PFSK-1 (cell line): ENCODE data around the gene XYLT1.

Experiments
- FOXP2 ChIP-seq: optimal IDR thresholded peaks from 2 replicates; pipeline ENCODE3; 2011; ENCODE audit warnings: borderline replicate concordance, control low read depth, inconsistent platforms; ENCODE audit not compliant: insufficient read depth; ENCODE audit errors: extremely low read length, extremely low read depth
- POLR2AphosphoS5 ChIP-seq: IDR thresholded peaks from 2 replicates; pipeline ENCODE4 v1.6.1; 2012; ENCODE audit warnings: low read depth, mild to moderate bottlenecking, control low read depth, low read length, moderate library complexity
- SIN3A ChIP-seq: IDR thresholded peaks from 2 replicates; pipeline ENCODE4 v1.6.1; 2012; ENCODE audit warnings: mild to moderate bottlenecking, low read length, moderate library complexity, borderline replicate concordance; ENCODE audit not compliant: insufficient read depth
- TAF1 ChIP-seq: IDR thresholded peaks from 2 replicates; pipeline ENCODE4 v1.6.1; 2012; ENCODE audit warnings: low read length, control low read depth, borderline replicate concordance; ENCODE audit not compliant: insufficient read depth
- TF ChIP-seq, protein P1 (sequence below), 2 experiments: IDR thresholded peaks; 2 replicates each; pipeline versions ENCODE4 v1.6.1 to v1.8.0; 2011 to 2012; ENCODE audit warnings: low read depth in 2 of 2, low read length in 2 of 2, control low read depth in 1 of 2, inconsistent platforms in 1 of 2, mild to moderate bottlenecking in 1 of 2, moderate library complexity in 1 of 2; ENCODE audit not compliant: insufficient read depth in 1 of 2

Gene XYLT1

GRCh38 chr16:17106243-17106791 is 364.4 kb downstream of the XYLT1 start:
- no peak for TF ChIP-seq TAF1
- TF ChIP-seq SIN3A, result no peak
- TF ChIP-seq FOXP2, result no peak
- TF ChIP-seq POLR2AphosphoS5, result no peak
- TF ChIP-seq, protein P1, sequence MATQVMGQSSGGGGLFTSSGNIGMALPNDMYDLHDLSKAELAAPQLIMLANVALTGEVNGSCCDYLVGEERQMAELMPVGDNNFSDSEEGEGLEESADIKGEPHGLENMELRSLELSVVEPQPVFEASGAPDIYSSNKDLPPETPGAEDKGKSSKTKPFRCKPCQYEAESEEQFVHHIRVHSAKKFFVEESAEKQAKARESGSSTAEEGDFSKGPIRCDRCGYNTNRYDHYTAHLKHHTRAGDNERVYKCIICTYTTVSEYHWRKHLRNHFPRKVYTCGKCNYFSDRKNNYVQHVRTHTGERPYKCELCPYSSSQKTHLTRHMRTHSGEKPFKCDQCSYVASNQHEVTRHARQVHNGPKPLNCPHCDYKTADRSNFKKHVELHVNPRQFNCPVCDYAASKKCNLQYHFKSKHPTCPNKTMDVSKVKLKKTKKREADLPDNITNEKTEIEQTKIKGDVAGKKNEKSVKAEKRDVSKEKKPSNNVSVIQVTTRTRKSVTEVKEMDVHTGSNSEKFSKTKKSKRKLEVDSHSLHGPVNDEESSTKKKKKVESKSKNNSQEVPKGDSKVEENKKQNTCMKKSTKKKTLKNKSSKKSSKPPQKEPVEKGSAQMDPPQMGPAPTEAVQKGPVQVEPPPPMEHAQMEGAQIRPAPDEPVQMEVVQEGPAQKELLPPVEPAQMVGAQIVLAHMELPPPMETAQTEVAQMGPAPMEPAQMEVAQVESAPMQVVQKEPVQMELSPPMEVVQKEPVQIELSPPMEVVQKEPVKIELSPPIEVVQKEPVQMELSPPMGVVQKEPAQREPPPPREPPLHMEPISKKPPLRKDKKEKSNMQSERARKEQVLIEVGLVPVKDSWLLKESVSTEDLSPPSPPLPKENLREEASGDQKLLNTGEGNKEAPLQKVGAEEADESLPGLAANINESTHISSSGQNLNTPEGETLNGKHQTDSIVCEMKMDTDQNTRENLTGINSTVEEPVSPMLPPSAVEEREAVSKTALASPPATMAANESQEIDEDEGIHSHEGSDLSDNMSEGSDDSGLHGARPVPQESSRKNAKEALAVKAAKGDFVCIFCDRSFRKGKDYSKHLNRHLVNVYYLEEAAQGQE (IDR thresholded peaks at IDR 0.05; ENCODE audit: insufficient read depth in 1 of 2, low read depth in 2 of 2, low read length in 2 of 2), result no peak

- TF ChIP-seq SIN3A (no peak), FOXP2 (no peak), TAF1 (no peak), POLR2AphosphoS5 (no peak)
- TF ChIP-seq, protein P1 (IDR thresholded peaks at IDR 0.05; ENCODE audit: insufficient read depth in 1 of 2, low read depth in 2 of 2, low read length in 2 of 2), result no peak
These were observed 365.4 kb downstream of the XYLT1 start for GRCh38 chr16:17105239-17105797.

- TF ChIP-seq SIN3A (no peak), POLR2AphosphoS5 (no peak), TAF1 (no peak), FOXP2 (no peak)
- TF ChIP-seq, protein P1 (IDR thresholded peaks at IDR 0.05; ENCODE audit: insufficient read depth in 1 of 2, low read depth in 2 of 2, low read length in 2 of 2), result no peak
These were observed 366.1 kb downstream of the XYLT1 start for GRCh38 chr16:17104654-17105053.

DNA sequence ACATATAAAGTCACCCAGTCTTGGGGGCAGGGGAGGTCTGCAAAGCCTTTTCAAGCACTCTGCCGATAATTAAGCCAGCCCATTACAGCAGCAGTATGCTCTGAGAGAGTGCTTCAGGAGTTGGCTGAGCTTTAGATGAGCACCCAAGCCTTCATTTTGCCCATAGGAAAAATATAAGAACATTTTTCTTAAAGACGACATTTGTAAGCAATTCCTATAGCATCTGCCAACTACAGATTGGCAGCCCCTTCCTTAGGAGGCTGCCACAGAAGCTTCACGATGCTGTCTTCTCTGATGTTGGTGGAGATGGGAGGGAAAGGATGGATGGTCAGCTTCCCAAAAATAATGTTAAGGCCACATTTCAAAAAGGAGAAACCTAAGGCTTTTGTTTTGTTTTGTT is 367.5 kb downstream of the XYLT1 start:
- TF ChIP-seq FOXP2, result no peak
- no peak for TF ChIP-seq SIN3A

DNA sequence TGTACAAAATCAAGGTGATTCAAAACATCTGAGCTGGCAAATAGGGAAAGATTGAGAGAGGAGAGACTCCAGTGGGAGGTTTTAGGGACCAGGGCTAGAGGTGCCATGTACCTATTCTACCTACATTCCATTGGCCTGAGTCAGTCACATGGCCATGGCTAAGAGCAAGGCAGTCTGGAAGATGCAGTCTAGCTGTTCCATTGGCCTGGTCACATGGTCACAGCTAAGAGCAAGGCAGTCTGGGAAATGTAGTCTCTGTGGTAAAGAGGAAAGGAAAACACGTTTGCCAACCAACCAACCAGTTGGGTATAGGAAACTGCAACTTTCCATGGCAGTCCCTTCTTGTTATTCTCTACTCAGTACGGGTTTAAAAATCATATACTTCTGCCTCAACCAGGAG is 369.1 kb downstream of the XYLT1 start:
- TF ChIP-seq FOXP2 (no peak), TAF1 (no peak), POLR2AphosphoS5 (no peak), SIN3A (no peak)
- TF ChIP-seq, protein P1 (IDR thresholded peaks at IDR 0.05; ENCODE audit: insufficient read depth in 1 of 2, low read depth in 2 of 2, low read length in 2 of 2), result no peak
